Loucy (cell line): ENCODE measurements around the gene MARCKSL1.

ENCODE experiments used
- CTCF ChIP-seq: fragments of 200-600 bp; sonication (generic); conservative IDR thresholded peaks from 2 replicates; pipeline ENCODE4 v1.5.1; 2014; ENCODE audit warnings: mild to moderate bottlenecking, antibody characterized with exemption, low read length
- EZH2phosphoT487 ChIP-seq: fragments of 200-600 bp; IDR thresholded peaks from 2 replicates; pipeline ENCODE4 v1.6.1; 2018; ENCODE audit warnings: antibody characterized with exemption, mild to moderate bottlenecking, moderate library complexity, borderline replicate concordance

GRCh38 chr1:32365445-32365844, 29.4 kb upstream of the MARCKSL1 start:
- TF ChIP-seq CTCF (no peak), EZH2phosphoT487 (no peak)
